HepG2 (cell line): Measurements from ENCODE around the gene FAM181A. TPM values are rescaled to one million over a fixed set of nuclear protein-coding genes. Genes with fewer than 3 reads are reported as not detected.

Experiments
- ATAC-seq: fragments of 200-7000 bp; cut with Tn5 transposase; 3 replicates; pipeline ENCODE4 v1.9.1; 2020; ENCODE audit warnings: mild to moderate bottlenecking, moderate library complexity
- BruUV-seq: library from RNA; stranded (reverse); fragments of 400-500 nt; replicated peaks from 2 replicates; lab custom pipeline; 2021; lab: Mats Ljungman, UMichigan
- CTCF ChIA-PET: fragments of 300-600 bp; formaldehyde crosslinking; extraction: SDS; loops from one replicate; lab custom pipeline; 2021; ENCODE audit warnings: low total read pairs, inconsistent platforms, low intra/inter-chr PET ratio; lab: Yijun Ruan, JAX
- POLR2A ChIA-PET: fragments of 350-600 bp; sonication (Branson Sonifier 250); formaldehyde crosslinking; loops from one replicate; lab custom pipeline; 2020; ENCODE audit warnings: antibody characterized with exemption, inconsistent platforms; lab: Yijun Ruan, JAX
- DNase-seq: peaks from one replicate; pipeline ENCODE4 v3.0.0-alpha.2; 2015; ENCODE audit warnings: low spot score
- FAIRE-seq: peaks from 3 replicates; lab custom pipeline; 2011; peaks lifted over from hg19 to GRCh38; lab: Jason Lieb, UNC
- H2AFZ ChIP-seq: one replicate; pipeline ENCODE4 v1.6.1; 2011; ENCODE audit warnings: low read length, inconsistent platforms
- H3K27ac ChIP-seq: fragments of 300-600 bp; 3 replicates; pipeline ENCODE4 v1.8.0; 2011; ENCODE audit warnings: mixed run types, mild to moderate bottlenecking, mixed read lengths, low read length, inconsistent platforms; ENCODE audit not compliant: insufficient read depth; ENCODE audit errors: extremely low read length
- H3K27me3 ChIP-seq, 2 experiments: fragments of 200-600 bp in 1 of 2; 2 replicates in 1 of 2; 3 replicates in 1 of 2; pipeline versions ENCODE4 v1.6.0 to v1.8.0; 2011; ENCODE audit warnings: low read length in 2 of 2, mild to moderate bottlenecking in 2 of 2, moderate library complexity in 2 of 2, inconsistent platforms in 1 of 2; ENCODE audit not compliant: insufficient read depth in 2 of 2, control insufficient read depth in 1 of 2
- H3K36me3 ChIP-seq, 2 experiments: fragments of 200-600 bp in 1 of 2; replicated peaks in 1 of 2; 2 replicates in 1 of 2; 3 replicates in 1 of 2; pipeline versions ENCODE4 v1.5.1 to v1.8.0; 2011; ENCODE audit warnings: low read length in 2 of 2, inconsistent platforms in 1 of 2; ENCODE audit not compliant: insufficient read depth in 2 of 2, control insufficient read depth in 1 of 2
- H3K4me1 ChIP-seq: 2 replicates; pipeline ENCODE4 v1.5.1; 2012; ENCODE audit warnings: low read length, inconsistent platforms; ENCODE audit not compliant: insufficient read depth
- H3K4me2 ChIP-seq: 2 replicates; pipeline ENCODE4 v1.6.0; 2011; ENCODE audit warnings: low read depth, low read length, inconsistent platforms
- H3K4me3 ChIP-seq, 3 experiments: fragments of 200-600 bp in 1 of 3; sonication (generic), shearing (Covaris generic) in 1 of 3; replicated peaks in 1 of 3; 2 replicates each; pipeline ENCODE4 v1.5.1; 2011 to 2016; ENCODE audit warnings: low read length in 3 of 3, inconsistent platforms in 2 of 3, low read depth in 2 of 3, mild to moderate bottlenecking in 2 of 3, control low read depth in 1 of 3, mixed read lengths in 1 of 3; ENCODE audit not compliant: insufficient read depth in 1 of 3
- H3K79me2 ChIP-seq: one replicate; pipeline ENCODE4 v1.6.1; 2011; ENCODE audit warnings: low read length, inconsistent platforms; ENCODE audit not compliant: insufficient read depth
- H3K9ac ChIP-seq: 2 replicates; pipeline ENCODE4 v1.6.0; 2011; ENCODE audit warnings: mild to moderate bottlenecking, low read depth, low read length, inconsistent platforms; ENCODE audit not compliant: insufficient read depth
- H3K9me3 ChIP-seq: 2 replicates; pipeline ENCODE4 v1.5.1; 2012; ENCODE audit warnings: mild to moderate bottlenecking, low read length
- H4K20me1 ChIP-seq: 2 replicates; pipeline ENCODE4 v1.6.0; 2011; ENCODE audit warnings: inconsistent platforms, mild to moderate bottlenecking, low read length, moderate library complexity; ENCODE audit not compliant: insufficient read depth
- ATAD3A ChIP-seq: sonication (generic); formaldehyde crosslinking; IDR thresholded peaks from 2 replicates; pipeline ENCODE4 v1.4.0; 2020; ENCODE audit warnings: missing genetic modification reagents
- JUNB ChIP-seq: sonication (generic); formaldehyde crosslinking; IDR thresholded peaks from 2 replicates; pipeline ENCODE4 v1.8.0; 2022; ENCODE audit warnings: missing genetic modification reagents, mild to moderate bottlenecking, borderline replicate concordance
- PATZ1 ChIP-seq: sonication (generic); formaldehyde crosslinking; IDR thresholded peaks from 2 replicates; pipeline ENCODE4 v1.4.0; 2020; ENCODE audit warnings: missing genetic modification reagents
- PHF8 ChIP-seq: sonication (generic); formaldehyde crosslinking; IDR thresholded peaks from 2 replicates; pipeline ENCODE4 v1.5.0; 2020; ENCODE audit warnings: missing genetic modification reagents
- REXO4 ChIP-seq: sonication (generic); formaldehyde crosslinking; IDR thresholded peaks from 2 replicates; pipeline ENCODE4 v1.8.0; 2022; ENCODE audit warnings: missing genetic modification reagents, mild to moderate bottlenecking, borderline replicate concordance
- TRIM24 ChIP-seq: sonication (generic); formaldehyde crosslinking; IDR thresholded peaks from 2 replicates; pipeline ENCODE4 v1.8.0; 2022; ENCODE audit warnings: mild to moderate bottlenecking, missing genetic modification reagents
- ZKSCAN8 ChIP-seq: IDR thresholded peaks from 2 replicates; pipeline ENCODE4 v1.6.1; 2016; ENCODE audit warnings: borderline replicate concordance, missing genetic modification reagents, missing compliant biosample characterization
- ZNF687 ChIP-seq: sonication (generic); formaldehyde crosslinking; IDR thresholded peaks from 2 replicates; pipeline ENCODE4 v1.5.1; 2020; ENCODE audit warnings: mild to moderate bottlenecking, missing genetic modification reagents, moderate library complexity
- WGBS: methylation state at CpG from one replicate; pipeline ENCODE4 v1.1.6; 2017; ENCODE audit warnings: low lambda C conversion rate; 5-methylcytosine and 5-hydroxymethylcytosine counted together
- in situ Hi-C: cut with HindIII; loops from 2 replicates; pipeline ENCODE4 v1.10.0; 2017; ENCODE audit warnings: low pct_unique_long_range_greater_than_20kb; ENCODE audit not compliant: extremely low pct_ligation_motif_present
- intact Hi-C: fragments of 100-400 bp; cut with micrococcal nuclease; formaldehyde crosslinking; loops from one replicate; pipeline ENCODE4 v1.10.0; 2022; ENCODE audit not compliant: unreplicated experiment
- polyA plus RNA-seq, 8 experiments: library from polyadenylated mRNA; depleted of rRNA in 3 of 8; stranded (reverse) in 7 of 8; unstranded in 1 of 8; fragments of >200 nt; fragmentation: Illumina TruSeq in 4 of 8; extraction: Trizol in 4 of 8; gene quantifications; 2 replicates each; pipeline versions ENCODE4 v1.2.1 to v1.2.3, GENCODE V29; 2011 to 2016; ENCODE audit warnings: low read depth in 4 of 8, missing spikeins in 1 of 8, mixed read lengths in 1 of 8; ENCODE audit not compliant: insufficient read depth in 1 of 8
- total RNA-seq, 5 experiments: library from RNA; depleted of rRNA; stranded (reverse); fragments of >200 nt; fragmentation: Illumina TruSeq; extraction: Trizol; gene quantifications; 2 replicates each; pipeline ENCODE4 v1.2.3, GENCODE V29; 2016; ENCODE audit warnings: low read depth in 1 of 5

The FAM181A gene
- total and polyA plus RNA-seq, 2 of the 13 experiments (the other 11 are each of a cell fraction or from before 2014, with no cell fraction given) = 1.1 to 1.5 TPM

GRCh38 chr14:93970585-93970964 is 43.4 kb downstream of the FAM181A start (continued):
- 0 out of 2 replicates have a peak, but pooled peaks have one; percentile 18 for TF ChIP-seq PATZ1

GRCh38 chr14:93970965-93971634 is 44.0 kb downstream of the FAM181A start:
- Histone ChIP-seq H2AFZ (no peak overlapping the region), H3K4me3 (peak overlapping the region; percentile 5 to 57 (median 9); a peak in 2 of 6 replicates), H3K27me3 (peaks cover 9 to 45% of the 10 kb centered on the region in 2 experiments), H3K9me3 (no peaks in the 10 kb centered on the region), H3K9ac (no peak overlapping the region), H3K27ac (no peak overlapping the region), H4K20me1 (no peaks in the 10 kb centered on the region), H3K4me1 (peaks cover 44% of the 10 kb centered on the region), H3K36me3 (no peaks in the 10 kb centered on the region; a peak in 1 of 5 replicates), H3K4me2 (peak overlapping the region; percentile 57), H3K79me2 (no peaks in the 10 kb centered on the region)
- intact Hi-C loops (loop anchor here (1.0 kb wide), 2 partner anchors 18 to 32 kb away; no protein-coding TSS in a partner anchor), in situ Hi-C loops (loop anchor here (5.0 kb wide), 1 partner anchor 34 kb away; no protein-coding TSS in a partner anchor)
- ChIA-PET POLR2A (interaction anchor here (1.1 to 2.2 kb wide), 4 partner anchors 10 to 31 kb away, joined by 3 to 17 read pairs (median 6); no protein-coding TSS in a partner anchor), CTCF (interaction anchor here (1.0 to 3.8 kb wide), 5 partner anchors 12 to 65 kb away, joined by 3 to 51 read pairs (median 15); no protein-coding TSS in a partner anchor)
- BruUV-seq = no TSS peak
- DNase-seq (no peak), ATAC-seq (peak; percentile 21; the same call in 2 of the 3 replicates), FAIRE-seq (no peak)
- TF ChIP-seq ZKSCAN8 (CRISPR knock-in tag) = no peak
- TF ChIP-seq JUNB = no peak
- peak; percentile 35; the same call in 1 of the 2 replicates for TF ChIP-seq ZNF687 (CRISPR knock-in tag)
- TF ChIP-seq TRIM24 (CRISPR knock-in tag) = no peak
- no peak for TF ChIP-seq ATAD3A (CRISPR knock-in tag)
- no peak for TF ChIP-seq PHF8 (CRISPR knock-in tag)
- no peak for TF ChIP-seq REXO4 (CRISPR knock-in tag)
- 4% methylated on average over 5 of the region's 15 CpGs for WGBS
